GM19455 (cell line): Measurements from ENCODE around the gene TMEM53.
"Not testable (repeated sequence)": the region's sequence is repeated elsewhere in the genome, so short reads cannot be mapped to it uniquely, and the experiment has no call there.

ENCODE experiments used
- ATAC-seq: cut with Tn5 transposase; IDR thresholded peaks from one replicate; pipeline ENCODE4 v1.9.1; 2021; ENCODE audit not compliant: unreplicated experiment

TMEM53 gene

GRCh38 chr1:44672961-44673674 is 1.2 kb downstream of the TMEM53 start:
- ATAC-seq = no peak

- no peak for ATAC-seq
Observed at GRCh38 chr1:44672254-44672955, 1.9 kb downstream of the TMEM53 start.

DNA sequence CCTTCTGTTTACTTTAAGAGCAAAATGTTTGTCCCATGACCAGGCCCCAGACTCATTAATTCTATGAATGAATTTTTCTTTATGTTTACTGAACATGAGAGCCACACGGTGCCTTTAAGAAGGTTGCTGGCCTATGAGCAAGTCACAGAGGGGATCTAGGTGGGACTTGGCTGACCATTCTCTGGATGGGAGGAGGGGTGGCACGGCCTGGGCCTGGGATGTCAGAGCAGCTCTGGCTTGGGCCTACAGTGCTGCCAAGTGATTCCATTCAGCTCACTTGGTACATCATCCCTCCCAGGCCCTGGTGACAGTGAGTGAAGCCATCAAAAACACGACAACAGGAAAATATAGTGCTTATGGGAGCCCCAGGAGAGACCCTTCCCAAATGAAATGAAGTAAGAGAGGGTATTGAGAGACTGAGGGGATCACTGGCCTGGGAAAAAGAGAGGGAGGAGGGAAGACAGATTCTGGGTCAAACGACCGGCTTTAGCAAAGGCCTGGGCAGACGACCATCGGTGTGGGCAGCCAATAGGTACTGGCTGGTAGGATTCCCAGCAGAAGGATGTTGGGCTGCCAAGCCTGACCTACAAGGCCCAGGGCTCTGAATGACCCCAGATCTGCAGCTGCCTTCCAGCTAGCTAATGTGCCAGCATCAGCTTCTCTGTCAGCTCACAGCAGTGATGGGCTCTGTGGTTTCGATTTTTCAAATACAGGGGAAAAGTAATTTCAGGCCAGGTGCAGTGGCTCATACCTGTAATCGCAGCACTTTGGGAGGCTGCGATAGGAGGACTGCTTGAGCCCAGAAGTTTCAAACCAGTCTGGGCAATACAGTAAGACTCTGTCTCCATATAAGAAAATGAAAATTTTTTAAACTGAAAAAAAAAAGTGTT is 3.3 kb downstream of the TMEM53 start:
- no peak for ATAC-seq

- ATAC-seq = not testable (repeated sequence)
Observed at GRCh38 chr1:44666719-44667118, 7.6 kb downstream of the TMEM53 start.

DNA sequence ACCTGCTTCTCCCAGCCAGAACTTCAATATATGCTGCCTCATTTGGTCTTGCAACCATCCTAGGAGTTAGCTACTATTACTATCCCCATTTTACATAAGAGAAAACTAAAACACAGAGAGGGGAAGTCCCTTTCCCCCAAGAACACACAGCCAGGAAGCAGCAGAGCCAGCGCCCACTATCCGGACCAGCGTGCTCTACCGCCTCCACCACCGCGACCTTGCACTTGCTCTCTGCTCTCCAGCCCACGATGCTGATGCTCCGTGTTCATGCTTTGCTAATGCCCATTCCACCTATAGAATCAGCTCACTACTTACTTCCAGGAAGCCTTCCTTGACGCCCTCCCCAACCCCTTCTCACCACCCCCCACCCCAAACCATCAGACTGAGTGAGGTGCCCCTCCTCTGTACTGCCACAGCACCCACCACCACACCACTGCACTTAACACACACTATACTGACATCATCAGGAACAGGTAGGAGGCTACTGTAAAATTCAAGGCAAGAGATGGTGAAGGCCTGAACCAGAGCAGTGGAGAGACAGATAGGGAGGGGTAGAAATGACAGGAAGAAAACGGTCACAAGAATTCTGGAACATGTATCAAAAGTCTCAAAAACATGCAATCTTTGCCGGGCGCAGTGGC is 9.4 kb downstream of the TMEM53 start:
- ATAC-seq = no peak

DNA sequence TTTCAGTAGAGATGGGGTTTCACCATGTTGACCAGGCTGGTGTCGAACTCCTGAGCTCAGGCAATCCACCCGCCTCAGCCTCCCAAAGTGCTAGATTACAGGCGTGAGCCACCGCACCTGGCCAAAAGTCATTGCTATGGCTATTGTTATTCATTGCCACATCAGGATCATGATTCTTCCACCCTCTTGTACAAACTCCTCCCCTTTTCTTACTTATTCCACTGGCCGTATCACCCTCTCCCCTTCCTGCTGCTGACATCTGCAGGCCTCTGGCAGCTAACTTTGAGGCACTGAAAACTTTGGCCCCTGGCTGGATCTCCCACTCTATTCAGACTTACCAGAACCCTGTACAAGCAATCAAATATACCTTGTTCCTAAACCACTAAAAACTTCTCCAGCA is 10.9 kb downstream of the TMEM53 start:
- no peak for ATAC-seq

- no peak for ATAC-seq
Observed at GRCh38 chr1:44662683-44663030, 11.6 kb downstream of the TMEM53 start.

DNA sequence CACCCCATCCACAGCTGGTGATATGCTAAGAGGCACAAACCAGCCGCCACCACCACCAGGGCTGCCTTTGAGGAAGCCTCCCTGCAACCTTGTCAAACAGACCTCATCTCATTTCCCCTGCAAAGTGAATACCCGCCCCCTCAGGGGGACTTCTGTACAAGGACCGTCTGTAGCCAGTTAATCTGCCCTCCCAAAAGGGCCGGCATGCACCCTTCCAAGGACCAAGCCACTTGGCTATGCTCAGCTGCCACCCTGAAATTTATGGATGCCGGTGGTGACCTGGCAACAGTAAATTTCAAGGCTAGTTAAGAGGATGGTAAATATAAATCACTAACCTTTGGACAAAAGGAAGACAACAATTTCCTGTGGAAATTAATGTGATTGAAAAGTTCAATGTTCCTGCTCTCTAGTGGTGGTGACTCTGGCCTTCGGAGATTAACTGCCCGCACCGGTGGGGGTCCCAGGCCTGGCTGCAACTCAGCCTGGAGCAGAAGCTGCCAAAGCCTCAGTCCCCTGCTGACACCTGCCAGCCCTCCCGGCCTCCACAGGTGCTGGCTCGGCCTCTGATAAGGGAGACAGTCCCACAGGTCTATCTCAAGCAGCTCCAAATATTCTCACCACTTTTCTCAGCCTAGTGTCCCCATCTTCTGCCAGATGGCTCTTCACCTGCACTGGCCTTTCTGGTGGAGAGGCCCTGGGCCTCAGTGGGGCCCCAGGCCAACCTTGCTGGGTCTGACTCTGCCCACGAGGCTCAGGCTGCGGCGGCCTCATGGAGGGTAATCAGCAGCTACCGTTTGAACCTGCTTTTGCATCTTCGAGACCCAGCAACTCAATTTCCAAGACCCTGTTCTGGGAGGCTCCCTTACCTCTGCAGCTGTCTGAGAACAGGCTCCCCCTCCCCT is 12.2 kb downstream of the TMEM53 start:
- no peak for ATAC-seq

DNA sequence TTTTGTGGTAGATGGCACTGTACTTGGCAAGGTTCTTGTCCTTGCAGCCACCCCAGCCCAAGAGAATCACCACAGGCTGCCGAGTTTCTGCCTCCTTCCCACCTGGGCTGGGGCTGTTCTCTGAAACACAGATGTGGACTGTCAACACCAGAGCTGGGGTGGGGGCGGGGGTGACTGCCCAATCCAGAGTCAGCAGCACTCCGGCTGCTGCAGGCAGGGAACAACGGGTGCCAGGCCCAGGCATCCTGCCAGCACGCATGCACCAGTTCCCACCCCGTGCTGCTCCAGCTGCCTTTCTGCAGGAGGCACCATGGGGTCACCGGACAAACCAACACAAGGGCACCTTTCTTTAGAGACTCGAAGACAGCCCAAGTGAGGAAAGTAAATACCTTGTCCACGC is 14.1 kb downstream of the TMEM53 start:
- no peak for ATAC-seq

- no peak for ATAC-seq
Observed at GRCh38 chr1:44659566-44659965, 14.7 kb downstream of the TMEM53 start.

DNA sequence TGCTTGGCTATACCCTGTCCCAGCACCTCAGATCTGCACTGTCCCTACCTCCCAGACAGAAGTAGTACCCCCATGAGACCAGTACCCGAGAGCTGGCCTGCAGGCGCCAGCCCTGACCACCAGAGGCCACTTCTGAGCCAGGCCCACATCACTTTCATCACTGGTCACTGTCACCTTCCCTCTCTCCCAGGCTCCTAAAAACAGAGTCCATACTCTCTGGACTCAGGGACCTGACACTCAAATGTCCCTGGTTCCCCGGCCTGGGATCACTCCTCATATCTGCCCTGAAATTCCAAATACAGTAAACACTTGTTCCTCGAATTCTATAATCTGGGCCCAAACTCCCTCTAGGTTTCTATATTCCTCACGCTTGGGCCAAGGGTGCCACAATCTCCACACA is 18.7 kb downstream of the TMEM53 start:
- no peak for ATAC-seq

DNA sequence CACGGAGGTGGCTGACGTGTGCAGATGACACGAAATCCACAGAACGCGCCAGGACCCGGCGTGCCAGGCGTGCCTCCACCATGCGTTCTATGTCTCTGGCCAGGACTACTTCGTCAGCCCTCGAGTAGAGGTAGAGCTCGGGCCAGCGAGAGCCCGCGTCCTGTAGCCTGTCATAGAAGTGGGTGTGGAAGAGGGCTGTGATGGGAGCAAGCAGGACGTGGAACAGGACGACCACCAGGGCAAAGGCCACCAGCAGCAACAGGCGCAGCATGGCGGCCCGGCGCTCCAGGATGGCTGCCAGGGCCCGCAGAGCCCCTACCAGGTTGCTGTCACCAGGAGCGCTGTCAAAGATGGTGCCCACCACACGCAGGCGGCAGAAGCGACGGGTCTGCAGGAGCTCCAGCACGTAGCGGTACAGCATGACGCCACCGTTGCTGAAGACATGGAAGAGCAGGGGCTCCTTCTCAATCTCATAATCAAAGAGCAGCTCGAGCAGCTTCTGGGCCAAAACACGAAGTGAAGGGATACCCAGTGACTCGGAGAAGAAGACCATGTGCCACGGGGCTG is 19.6 kb downstream of the TMEM53 start:
- ATAC-seq = no peak

DNA sequence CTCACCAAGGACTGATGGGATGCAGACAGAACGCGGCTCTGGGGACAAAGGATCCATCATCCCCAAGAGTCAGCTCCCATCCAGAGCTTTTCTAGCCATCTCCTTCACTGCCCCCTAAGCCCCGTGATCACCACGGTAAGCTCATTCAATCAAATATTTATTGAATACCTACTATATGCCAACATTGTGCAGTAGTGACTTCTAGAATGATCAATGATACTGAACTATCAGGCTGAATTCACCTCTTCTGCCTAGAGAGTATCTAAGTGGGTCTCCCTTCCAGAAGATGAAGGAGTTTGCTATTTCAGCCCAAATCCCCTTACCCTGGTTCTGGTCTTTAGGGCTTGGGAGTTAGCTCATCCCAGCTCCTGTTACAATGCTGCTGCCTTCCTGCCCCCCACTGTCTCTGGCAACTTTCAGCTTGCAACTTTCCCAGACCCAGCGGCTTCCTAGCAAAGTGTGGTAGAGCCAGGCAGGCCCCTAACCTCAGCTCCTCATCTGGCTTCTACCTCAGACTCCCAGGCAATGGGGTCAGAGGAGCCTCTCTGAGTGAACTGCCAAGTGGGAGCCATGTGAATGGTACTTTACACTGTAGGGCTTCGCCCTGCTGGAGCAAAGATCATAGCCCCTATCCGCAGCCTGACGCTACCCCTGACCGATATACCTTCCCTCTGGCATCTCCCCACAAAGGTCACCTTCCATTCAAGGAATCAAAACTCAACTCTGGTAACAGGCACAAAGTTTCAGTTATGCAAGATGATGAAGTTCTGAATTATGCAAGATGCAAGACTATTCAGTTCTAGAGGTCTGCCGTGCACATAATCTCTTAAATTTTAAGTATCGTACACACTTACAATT is 20.9 kb downstream of the TMEM53 start:
- no peak for ATAC-seq

GRCh38 chr1:44652445-44653106 is 21.7 kb downstream of the TMEM53 start:
- no peak for ATAC-seq

GRCh38 chr1:44651069-44651468 is 23.2 kb downstream of the TMEM53 start:
- no peak for ATAC-seq

DNA sequence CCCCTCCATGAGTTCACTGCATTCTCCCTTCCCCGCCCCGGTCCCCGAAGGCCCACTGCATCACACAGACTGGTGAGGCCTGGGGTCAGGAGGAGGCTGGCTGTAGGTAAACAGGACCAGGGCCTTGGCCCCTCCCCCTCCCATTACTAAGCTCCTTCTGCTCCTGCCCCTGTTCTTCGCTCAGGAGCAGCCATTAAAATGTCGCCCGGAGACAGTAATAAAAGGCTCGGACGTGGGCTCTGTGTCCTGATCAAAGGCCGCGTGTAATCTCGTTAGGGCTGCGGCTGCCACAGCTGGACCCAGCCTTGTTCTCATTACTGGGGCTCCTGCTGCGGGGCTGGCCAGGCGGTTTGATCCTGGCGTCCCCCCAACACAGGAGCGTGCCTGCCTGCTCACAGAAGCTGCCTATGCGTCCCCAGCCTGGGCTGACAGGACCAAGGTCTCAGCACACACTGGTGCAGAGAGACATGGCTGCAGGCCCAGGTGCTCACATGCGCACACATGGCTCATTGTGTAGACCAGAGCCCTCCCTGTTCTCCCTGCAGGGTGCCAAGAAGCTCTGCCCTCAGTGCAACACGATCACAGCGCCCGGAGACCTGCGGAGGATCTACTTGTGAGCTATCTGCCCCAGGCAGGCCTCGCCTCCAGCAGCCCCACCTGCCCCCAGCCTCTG is 24.0 kb downstream of the TMEM53 start:
- no peak for ATAC-seq

GRCh38 chr1:44649788-44650158 is 24.5 kb downstream of the TMEM53 start:
- no peak for ATAC-seq
